ENCODE results near the gene HELZ2. TPM values are rescaled to one million over a fixed set of nuclear protein-coding genes. Genes with fewer than 3 reads are reported as not detected.

HELZ2 gene
- total RNA-seq, 8 experiments from 2014 or later, result 4.7 to 19.3 (median 14.1) TPM

- peaks cover 13 to 18% of the 10 kb centered on the region in 2 donors for H3K4me1 ChIP-seq (replicated peaks in 1 of 2)
- ATAC-seq (replicated peaks in 6 of 8), result no peak
- H3K27ac ChIP-seq, result no peak overlapping the region
- in situ Hi-C loops (cut with MboI; ENCODE audit: low pct_unique_long_range_greater_than_20kb in 2 of 9, low sequenced_read_pairs in 9 of 9, unreplicated experiment in 9 of 9), result no loop called here
- WGBS, 10 experiments, result 29 to 100% (median 81%) methylated on average over 1 to 21 of the region's 23 CpGs; no CpG with 5 or more reads in 2 of the 10 experiments
- H3K4me3 ChIP-seq, result no peak overlapping the region
Observed at GRCh38 chr20:63582382-63583063, 8.5 kb upstream of the HELZ2 start.

GRCh38 chr20:63580796-63581461 lies 6.9 kb upstream of the HELZ2 start:
- Histone ChIP-seq H3K27ac (no peak overlapping the region), H3K4me1 (replicated peaks in 1 of 2) (peaks cover 13 to 18% of the 10 kb centered on the region in 2 donors), H3K4me3 (no peak overlapping the region)
- ATAC-seq (replicated peaks in 6 of 8), result peak in 7 of 8 experiments; percentile 50 to 78 (median 59)
- WGBS, 10 experiments, result 38 to 100% (median 40%) methylated on average over 1 to 5 of the region's 12 CpGs; no CpG with 5 or more reads in 7 of the 10 experiments
- in situ Hi-C loops (cut with MboI; ENCODE audit: low pct_unique_long_range_greater_than_20kb in 2 of 9, low sequenced_read_pairs in 9 of 9, unreplicated experiment in 9 of 9), result no loop called here

GRCh38 chr20:63579017-63579694 lies 5.1 kb upstream of the HELZ2 start:
- Histone ChIP-seq H3K4me1 (replicated peaks in 1 of 2) (peaks cover 13 to 21% of the 10 kb centered on the region in 2 donors), H3K27ac (peak overlapping the region in 1 of 2 donors; percentile 43), H3K4me3 (no peak overlapping the region)
- in situ Hi-C loops (cut with MboI; ENCODE audit: low pct_unique_long_range_greater_than_20kb in 2 of 9, low sequenced_read_pairs in 9 of 9, unreplicated experiment in 9 of 9), result no loop called here
- ATAC-seq (replicated peaks in 6 of 8), result peak; percentile 10 to 88 (median 76)
- 59 to 100% (median 95%) methylated on average over 1 to 11 of the region's 19 CpGs; no CpG with 5 or more reads in 4 of the 10 experiments for WGBS, 10 experiments

DNA sequence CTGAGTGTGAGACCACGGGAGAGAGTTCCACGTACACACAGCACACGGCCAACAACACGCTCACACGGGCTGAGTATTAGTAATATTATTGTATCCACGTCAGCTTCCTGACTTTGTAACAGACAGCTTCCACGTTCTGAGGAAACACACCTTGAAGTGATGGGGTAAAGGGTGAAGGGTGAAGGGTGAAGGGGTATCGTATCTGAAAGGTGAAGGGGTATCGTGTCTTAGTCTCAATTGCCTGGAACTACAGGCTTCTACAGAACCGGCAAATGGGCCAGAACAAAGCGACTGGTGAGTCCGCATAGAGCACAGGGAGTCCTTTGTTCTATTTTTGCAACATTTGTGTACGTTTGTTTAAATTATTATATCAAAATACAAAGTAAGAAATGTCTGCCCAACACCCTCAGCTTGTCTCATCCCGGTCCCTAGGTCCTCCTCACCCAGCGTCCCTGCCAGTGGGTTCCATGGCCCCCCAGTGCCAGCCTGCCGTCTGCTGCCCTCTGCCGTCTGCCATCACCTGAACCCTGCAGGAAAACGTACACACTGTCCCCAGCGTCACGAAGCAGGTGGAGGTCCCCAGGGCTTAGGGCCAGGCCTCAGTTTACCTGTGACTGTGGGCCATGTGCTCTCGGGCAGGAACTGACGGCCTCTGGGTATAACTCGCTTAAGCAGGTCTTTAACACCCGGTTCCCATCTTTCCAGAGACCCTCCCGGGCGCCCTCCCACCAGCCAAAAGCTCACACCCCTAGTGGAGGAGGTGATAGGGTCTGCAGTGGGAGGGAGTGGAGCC lies 4.4 kb upstream of the HELZ2 start:
- no peak for ATAC-seq (replicated peaks in 6 of 8)
- no peak overlapping the region for H3K4me3 ChIP-seq
- H3K4me1 ChIP-seq (replicated peaks in 1 of 2), result peaks cover 13 to 21% of the 10 kb centered on the region in 2 donors
- in situ Hi-C loops (cut with MboI; ENCODE audit: low pct_unique_long_range_greater_than_20kb in 2 of 9, low sequenced_read_pairs in 9 of 9, unreplicated experiment in 9 of 9), result no loop called here
- 20 to 100% (median 80%) methylated on average over 1 to 18 of the region's 26 CpGs; no CpG with 5 or more reads in 1 of the 10 experiments for WGBS, 10 experiments
- H3K27ac ChIP-seq, result peak overlapping the region in 1 of 2 donors; percentile 43

- Histone ChIP-seq H3K27ac (no peak overlapping the region), H3K4me3 (no peak overlapping the region), H3K4me1 (replicated peaks in 1 of 2) (peaks cover 10 to 23% of the 10 kb centered on the region in 2 donors)
- in situ Hi-C loops (cut with MboI; ENCODE audit: low pct_unique_long_range_greater_than_20kb in 2 of 9, low sequenced_read_pairs in 9 of 9, unreplicated experiment in 9 of 9), result no loop called here
- 77 to 100% (median 85%) methylated on average over 2 to 9 of the region's 19 CpGs; no CpG with 5 or more reads in 5 of the 10 experiments for WGBS, 10 experiments
- no peak for ATAC-seq (replicated peaks in 6 of 8)
Observed at GRCh38 chr20:63577317-63577894, 3.4 kb upstream of the HELZ2 start.

GRCh38 chr20:63576311-63576710 lies 2.3 kb upstream of the HELZ2 start:
- no peak overlapping the region for H3K27ac ChIP-seq
- H3K4me1 ChIP-seq (replicated peaks in 1 of 2), result peaks cover 10 to 23% of the 10 kb centered on the region in 2 donors
- no peak for ATAC-seq (replicated peaks in 6 of 8)
- 10 to 100% (median 83%) methylated on average over 2 to 7 of the region's 7 CpGs for WGBS, 10 experiments
- H3K4me3 ChIP-seq, result no peak overlapping the region
- in situ Hi-C loops (cut with MboI; ENCODE audit: low pct_unique_long_range_greater_than_20kb in 2 of 9, low sequenced_read_pairs in 9 of 9, unreplicated experiment in 9 of 9), result no loop called here

DNA sequence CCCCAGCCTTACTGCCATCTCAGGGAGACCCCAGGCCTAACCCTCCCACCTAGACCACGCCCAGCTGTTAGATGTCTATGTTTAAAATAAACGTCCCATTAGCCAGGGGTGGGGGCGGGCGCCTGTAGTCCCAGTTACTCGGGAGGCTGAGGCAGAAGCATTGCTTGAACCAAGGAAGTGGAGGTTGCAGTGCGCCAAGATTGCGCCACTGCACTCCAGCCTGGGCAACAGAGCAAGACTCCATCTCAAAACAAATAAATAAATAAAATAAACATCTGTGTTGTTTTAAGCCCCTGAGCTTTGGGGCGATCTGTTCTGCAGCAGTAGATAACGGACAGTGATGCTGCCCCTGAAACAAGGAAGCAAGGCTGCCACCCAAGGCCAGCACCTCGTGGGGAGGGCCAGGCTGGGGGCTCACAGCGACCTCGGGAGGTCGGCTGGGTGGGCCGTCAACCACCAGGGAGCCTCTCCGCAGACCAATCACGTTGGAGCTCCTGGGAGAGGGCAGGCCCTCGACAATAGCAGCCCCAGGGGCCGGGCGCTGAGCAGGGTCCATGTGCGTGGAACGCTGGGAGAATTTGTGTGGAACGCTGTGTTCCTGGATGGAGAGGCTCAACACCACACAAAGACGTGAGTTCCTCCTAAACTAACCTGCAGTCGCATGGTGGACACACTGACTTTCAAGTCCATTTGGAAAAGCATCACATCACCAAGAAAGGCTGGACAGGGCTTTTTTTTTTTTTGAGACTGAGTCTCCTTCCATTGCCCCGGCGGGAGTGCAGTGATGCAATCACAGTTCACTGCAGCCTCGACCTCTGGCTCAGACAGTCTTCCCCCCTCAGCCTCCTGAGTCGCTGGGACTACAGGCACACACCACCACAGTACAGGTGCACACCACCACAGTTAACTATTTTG lies 1.0 kb upstream of the HELZ2 start:
- WGBS, 10 experiments, result 68 to 100% (median 83%) methylated on average over 1 to 15 of the region's 28 CpGs; no CpG with 5 or more reads in 4 of the 10 experiments
- ATAC-seq (replicated peaks in 6 of 8), result no peak
- Histone ChIP-seq H3K27ac (no peak overlapping the region), H3K4me1 (replicated peaks in 1 of 2) (peaks cover 10 to 20% of the 10 kb centered on the region in 2 donors), H3K4me3 (no peak overlapping the region)
- in situ Hi-C loops (cut with MboI; ENCODE audit: low pct_unique_long_range_greater_than_20kb in 2 of 9, low sequenced_read_pairs in 9 of 9, unreplicated experiment in 9 of 9), result no loop called here

GRCh38 chr20:63573647-63574131 lies 350 bp downstream of the HELZ2 start:
- peak; percentile 15 to 65 (median 60) for ATAC-seq (replicated peaks in 6 of 8)
- no peak overlapping the region for H3K27ac ChIP-seq
- in situ Hi-C loops (cut with MboI; ENCODE audit: low pct_unique_long_range_greater_than_20kb in 2 of 9, low sequenced_read_pairs in 9 of 9, unreplicated experiment in 9 of 9), result no loop called here
- H3K4me1 ChIP-seq (replicated peaks in 1 of 2), result peaks cover 0 to 10% of the 10 kb centered on the region in 2 donors
- WGBS, 10 experiments, result 0% methylated on average over 2 to 3 of the region's 24 CpGs; no CpG with 5 or more reads in 8 of the 10 experiments
- peak overlapping the region; percentile 30 to 68 (median 54) for H3K4me3 ChIP-seq

- H3K27ac ChIP-seq, result no peak overlapping the region
- in situ Hi-C loops (cut with MboI; ENCODE audit: low pct_unique_long_range_greater_than_20kb in 2 of 9, low sequenced_read_pairs in 9 of 9, unreplicated experiment in 9 of 9), result no loop called here
- peak in 5 of 8 experiments; percentile 1 to 6 (median 2) for ATAC-seq (replicated peaks in 6 of 8)
- WGBS, 10 experiments, result 93 to 100% (median 100%) methylated on average over 1 to 5 of the region's 34 CpGs; no CpG with 5 or more reads in 7 of the 10 experiments
- H3K4me1 ChIP-seq (replicated peaks in 1 of 2), result peaks cover 0 to 9% of the 10 kb centered on the region in 2 donors
- H3K4me3 ChIP-seq, result peak overlapping the region; percentile 30 to 68 (median 54)
Observed at GRCh38 chr20:63572788-63573646, 1.0 kb downstream of the HELZ2 start.

GRCh38 chr20:63572071-63572787 lies 1.8 kb downstream of the HELZ2 start:
- peaks cover 0 to 9% of the 10 kb centered on the region in 2 donors for H3K4me1 ChIP-seq (replicated peaks in 1 of 2)
- no peak overlapping the region for H3K4me3 ChIP-seq
- WGBS, 10 experiments, result 83 to 92% (median 91%) methylated on average over 5 to 9 of the region's 48 CpGs; no CpG with 5 or more reads in 7 of the 10 experiments
- no peak for ATAC-seq (replicated peaks in 6 of 8)
- no peak overlapping the region for H3K27ac ChIP-seq
- in situ Hi-C loops (cut with MboI; ENCODE audit: low pct_unique_long_range_greater_than_20kb in 2 of 9, low sequenced_read_pairs in 9 of 9, unreplicated experiment in 9 of 9), result no loop called here

All from motor neuron (in vitro differentiated cells).